CD4-positive, alpha-beta T cell (primary cell): ENCODE results near the gene NUDT7. TPM values are rescaled to one million over a fixed set of nuclear protein-coding genes. Genes with fewer than 3 reads are reported as not detected.

Experiments
- ATAC-seq: fragments of 200-7000 bp; cut with Tn5 transposase; one replicate; pipeline ENCODE4 v1.10.0; 2022; ENCODE audit warnings: mild to moderate bottlenecking; ENCODE audit not compliant: poor library complexity
- CTCF ChIA-PET: fragments of 350-600 bp; sonication (Branson Sonifier 250); formaldehyde crosslinking; loops from one replicate; lab custom pipeline; 2021; ENCODE audit warnings: antibody characterized with exemption, inconsistent platforms; lab: Charles Lee
- POLR2A ChIA-PET: fragments of 350-600 bp; sonication (Branson Sonifier 250); formaldehyde crosslinking; loops from one replicate; lab custom pipeline; 2021; ENCODE audit warnings: antibody characterized with exemption, inconsistent platforms; lab: Charles Lee
- DNase-seq, 14 experiments: peaks; one replicate each; pipeline ENCODE4 v3.0.0-alpha.2; 2013 to 2020; ENCODE audit warnings: mixed read lengths in 2 of 14
- H3K27ac ChIP-seq, 2 donors: one replicate each; pipeline versions ENCODE4 v1.5.1 to v1.7.0; 2013; ENCODE audit warnings: low read length in 2 of 2, low read depth in 1 of 2, mild to moderate bottlenecking in 1 of 2
- H3K27me3 ChIP-seq, 2 experiments: 1 replicate in 1 of 2; 2 replicates in 1 of 2; pipeline versions ENCODE4 v1.6.1 to v1.7.0; 2013; ENCODE audit warnings: low read length in 2 of 2, control low read depth in 1 of 2, mild to moderate bottlenecking in 1 of 2, moderate library complexity in 1 of 2; ENCODE audit not compliant: insufficient read depth in 2 of 2, control insufficient read depth in 1 of 2
- H3K36me3 ChIP-seq: one replicate; pipeline ENCODE4 v1.6.1; 2013; ENCODE audit warnings: low read length, control low read depth; ENCODE audit not compliant: insufficient read depth
- H3K4me1 ChIP-seq: one replicate; pipeline ENCODE4 v1.6.1; 2013; ENCODE audit warnings: low read length, control low read depth; ENCODE audit not compliant: insufficient read depth
- H3K4me3 ChIP-seq: one replicate; pipeline ENCODE4 v1.5.1; 2013; ENCODE audit warnings: mild to moderate bottlenecking, low read length, moderate library complexity
- H3K9me3 ChIP-seq, 2 experiments: 1 replicate in 1 of 2; 2 replicates in 1 of 2; pipeline versions ENCODE4 v1.6.1 to v1.7.0; 2013; ENCODE audit warnings: low read length in 2 of 2, mild to moderate bottlenecking in 2 of 2, control low read depth in 1 of 2, moderate library complexity in 1 of 2; ENCODE audit not compliant: control insufficient read depth in 1 of 2, insufficient read depth in 1 of 2
- H3K27ac Mint-ChIP-seq: one replicate; pipeline ENCODE4 v1.8.0; 2020; ENCODE audit warnings: mixed read lengths
- H3K27me3 Mint-ChIP-seq: one replicate; pipeline ENCODE4 v1.8.0; 2021; ENCODE audit warnings: mixed read lengths
- H3K36me3 Mint-ChIP-seq: one replicate; pipeline ENCODE4 v1.8.0; 2021; ENCODE audit warnings: low read depth, mixed read lengths
- H3K4me1 Mint-ChIP-seq: one replicate; pipeline ENCODE4 v1.8.0; 2021; ENCODE audit warnings: low read depth, mixed read lengths
- H3K4me3 Mint-ChIP-seq: one replicate; pipeline ENCODE4 v1.8.0; 2020; ENCODE audit warnings: mild to moderate bottlenecking, mixed read lengths
- H3K9me3 Mint-ChIP-seq: one replicate; pipeline ENCODE4 v1.8.0; 2020; ENCODE audit warnings: mixed read lengths
- intact Hi-C, 2 experiments: fragments of 100-400 bp; cut with DNase I in 1 of 2; cut with micrococcal nuclease in 1 of 2; formaldehyde crosslinking; loops; one replicate each; pipeline versions ENCODE4 v1.15.1 to v1.9.0; 2023 to 2025; cut with DNase I, micrococcal nuclease
- total RNA-seq, 174 experiments: library from RNA in 2 of 174; stranded (reverse) in 2 of 174; gene quantifications; one replicate each; pipeline ENCODE4 v1.2.3 and lab custom pipeline; 2021 to 2026
- TF ChIP-seq, protein P1 (sequence below): fragments of 200-600 bp; IDR thresholded peaks from one replicate; pipeline ENCODE4 v1.8.0; 2022; ENCODE audit warnings: antibody characterized with exemption, mild to moderate bottlenecking

NUDT7 gene
- total RNA-seq, 2 experiments from 2014 or later = 0.93 to 1.5 TPM

DNA sequence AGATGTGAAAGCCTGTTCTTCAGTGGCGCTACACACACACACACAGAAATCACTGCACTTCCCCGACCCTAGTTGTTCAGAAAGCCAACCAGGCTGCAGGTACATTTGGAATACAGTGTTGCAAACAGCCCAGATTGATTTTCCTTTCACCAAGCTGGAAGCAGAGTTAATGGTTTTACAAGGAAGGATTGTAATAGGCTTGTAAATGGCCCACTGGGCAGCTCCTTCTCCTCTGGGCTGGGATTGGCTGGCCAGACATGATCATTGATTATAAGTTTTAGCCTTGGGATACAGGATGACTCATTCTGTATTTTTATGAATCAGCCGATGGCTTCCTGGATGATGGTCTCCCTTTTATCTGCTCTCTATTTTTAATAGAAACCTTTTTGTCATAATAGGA lies 68.6 kb downstream of the NUDT7 start:
- POLR2A ChIA-PET = no interaction called here

More for the DNA sequence above, 68.6 kb downstream of the NUDT7 start:
- Histone ChIP-seq H3K9me3 (peaks cover 0 to 7% of the 10 kb centered on the region in 2 experiments), H3K4me3 (no peak overlapping the region), H3K27ac (no peak overlapping the region), H3K36me3 (no peaks in the 10 kb centered on the region), H3K4me1 (peaks cover 14% of the 10 kb centered on the region), H3K27me3 (peaks cover 45 to 54% of the 10 kb centered on the region in 2 experiments)
- H3K9me3 Mint-ChIP-seq = no peaks in the 10 kb centered on the region
- TF ChIP-seq, protein P1, sequence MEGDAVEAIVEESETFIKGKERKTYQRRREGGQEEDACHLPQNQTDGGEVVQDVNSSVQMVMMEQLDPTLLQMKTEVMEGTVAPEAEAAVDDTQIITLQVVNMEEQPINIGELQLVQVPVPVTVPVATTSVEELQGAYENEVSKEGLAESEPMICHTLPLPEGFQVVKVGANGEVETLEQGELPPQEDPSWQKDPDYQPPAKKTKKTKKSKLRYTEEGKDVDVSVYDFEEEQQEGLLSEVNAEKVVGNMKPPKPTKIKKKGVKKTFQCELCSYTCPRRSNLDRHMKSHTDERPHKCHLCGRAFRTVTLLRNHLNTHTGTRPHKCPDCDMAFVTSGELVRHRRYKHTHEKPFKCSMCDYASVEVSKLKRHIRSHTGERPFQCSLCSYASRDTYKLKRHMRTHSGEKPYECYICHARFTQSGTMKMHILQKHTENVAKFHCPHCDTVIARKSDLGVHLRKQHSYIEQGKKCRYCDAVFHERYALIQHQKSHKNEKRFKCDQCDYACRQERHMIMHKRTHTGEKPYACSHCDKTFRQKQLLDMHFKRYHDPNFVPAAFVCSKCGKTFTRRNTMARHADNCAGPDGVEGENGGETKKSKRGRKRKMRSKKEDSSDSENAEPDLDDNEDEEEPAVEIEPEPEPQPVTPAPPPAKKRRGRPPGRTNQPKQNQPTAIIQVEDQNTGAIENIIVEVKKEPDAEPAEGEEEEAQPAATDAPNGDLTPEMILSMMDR = no peak
- no peaks in the 10 kb centered on the region for H3K36me3 Mint-ChIP-seq
- H3K4me1 Mint-ChIP-seq = no peaks in the 10 kb centered on the region
- intact Hi-C loops = no loop called here
- peaks cover 83% of the 10 kb centered on the region for H3K27me3 Mint-ChIP-seq
- no peak for ATAC-seq
- H3K27ac Mint-ChIP-seq = no peak overlapping the region
- DNase-seq = no peak
- no peak overlapping the region for H3K4me3 Mint-ChIP-seq
- CTCF ChIA-PET = no interaction called here

Other genes with a start within 250 kb of the NUDT7 start
- not detected for gene VAT1L, start 66.0 kb downstream of the NUDT7 start, total RNA-seq